ENCODE measurements around the gene ASIC2.

The ASIC2 gene

DNA sequence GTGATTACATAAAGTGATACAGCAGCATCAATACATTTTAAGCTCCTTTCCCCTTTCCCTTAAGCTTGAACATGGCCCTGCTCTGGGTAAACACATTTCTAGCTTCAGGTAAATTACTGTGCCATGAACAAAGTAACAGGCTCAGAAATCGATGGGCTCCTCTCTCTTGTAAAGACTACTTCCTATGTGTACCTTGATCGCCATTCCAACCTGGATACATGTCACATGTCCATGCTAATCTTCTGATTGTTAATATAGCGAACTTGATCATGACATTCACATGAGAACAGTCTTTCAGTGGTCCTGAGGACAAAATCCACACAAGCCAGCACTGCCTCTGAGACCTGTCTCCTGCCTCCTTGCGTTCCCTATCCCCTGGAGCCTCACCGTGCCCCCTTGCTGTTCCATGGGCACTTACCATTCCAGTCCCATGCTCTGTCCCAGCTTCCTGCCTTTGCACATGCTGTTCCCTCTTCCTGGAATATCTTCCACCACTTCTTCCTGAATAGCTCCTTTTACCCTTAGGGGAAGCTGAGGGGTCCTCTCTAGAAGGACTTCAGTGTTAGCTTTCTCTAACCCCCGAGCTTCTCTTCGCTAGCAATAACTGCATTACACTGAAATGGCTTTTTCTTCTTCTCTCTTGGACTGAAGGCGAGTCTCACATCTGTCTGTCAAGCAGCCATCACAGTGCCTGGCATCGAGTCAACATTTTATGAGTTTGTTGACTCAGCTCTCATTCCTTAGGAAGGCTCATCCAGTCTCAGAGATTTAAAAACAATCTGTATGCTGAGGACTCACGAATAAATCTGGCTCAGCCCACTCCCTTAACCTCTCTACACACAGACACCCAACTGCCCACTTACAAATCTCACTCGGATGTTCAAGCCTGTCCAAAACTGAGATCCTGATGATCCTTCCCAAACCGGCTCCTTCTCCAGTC is 93.3 kb downstream of the ASIC2 start:
- no peak overlapping the region for H3K27ac ChIP-seq
- TF ChIP-seq, protein P1, sequence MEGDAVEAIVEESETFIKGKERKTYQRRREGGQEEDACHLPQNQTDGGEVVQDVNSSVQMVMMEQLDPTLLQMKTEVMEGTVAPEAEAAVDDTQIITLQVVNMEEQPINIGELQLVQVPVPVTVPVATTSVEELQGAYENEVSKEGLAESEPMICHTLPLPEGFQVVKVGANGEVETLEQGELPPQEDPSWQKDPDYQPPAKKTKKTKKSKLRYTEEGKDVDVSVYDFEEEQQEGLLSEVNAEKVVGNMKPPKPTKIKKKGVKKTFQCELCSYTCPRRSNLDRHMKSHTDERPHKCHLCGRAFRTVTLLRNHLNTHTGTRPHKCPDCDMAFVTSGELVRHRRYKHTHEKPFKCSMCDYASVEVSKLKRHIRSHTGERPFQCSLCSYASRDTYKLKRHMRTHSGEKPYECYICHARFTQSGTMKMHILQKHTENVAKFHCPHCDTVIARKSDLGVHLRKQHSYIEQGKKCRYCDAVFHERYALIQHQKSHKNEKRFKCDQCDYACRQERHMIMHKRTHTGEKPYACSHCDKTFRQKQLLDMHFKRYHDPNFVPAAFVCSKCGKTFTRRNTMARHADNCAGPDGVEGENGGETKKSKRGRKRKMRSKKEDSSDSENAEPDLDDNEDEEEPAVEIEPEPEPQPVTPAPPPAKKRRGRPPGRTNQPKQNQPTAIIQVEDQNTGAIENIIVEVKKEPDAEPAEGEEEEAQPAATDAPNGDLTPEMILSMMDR (IDR thresholded peaks at IDR 0.05) = no peak
- no peak for TF ChIP-seq ZFX (IDR thresholded peaks at IDR 0.05; ENCODE audit: borderline replicate concordance)

- TF ChIP-seq ZFX (IDR thresholded peaks at IDR 0.05; ENCODE audit: borderline replicate concordance) = no peak
- TF ChIP-seq, protein P1 (IDR thresholded peaks at IDR 0.05) = no peak
- H3K27ac ChIP-seq = no peak overlapping the region
Observed at GRCh38 chr17:33198954-33199353, 94.1 kb downstream of the ASIC2 start.

DNA sequence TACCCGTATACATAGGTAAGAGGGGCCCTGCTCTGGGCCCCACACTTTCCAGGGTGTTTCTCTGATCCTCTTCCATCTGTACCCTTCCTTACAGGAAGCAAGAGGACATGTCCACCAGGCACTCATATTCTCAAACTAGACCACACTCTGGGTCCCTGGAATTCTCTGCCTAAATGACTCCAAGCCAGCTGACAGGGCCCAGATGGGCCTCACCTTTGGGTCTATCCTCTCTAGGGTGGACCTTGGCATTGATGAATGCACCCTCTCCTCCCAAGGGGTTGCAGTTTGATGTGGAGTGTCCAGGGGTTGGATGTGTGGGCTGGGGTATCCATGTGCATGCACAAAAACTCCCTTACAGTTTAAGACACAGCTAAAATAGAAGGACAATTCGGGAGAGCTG is 95.8 kb downstream of the ASIC2 start:
- TF ChIP-seq, protein P1 (IDR thresholded peaks at IDR 0.05) = no peak
- no peak for TF ChIP-seq ZFX (IDR thresholded peaks at IDR 0.05; ENCODE audit: borderline replicate concordance)
- no peak overlapping the region for H3K27ac ChIP-seq

- H3K27ac ChIP-seq = no peak overlapping the region
- no peak for TF ChIP-seq ZFX (IDR thresholded peaks at IDR 0.05; ENCODE audit: borderline replicate concordance)
- TF ChIP-seq, protein P1 (IDR thresholded peaks at IDR 0.05) = no peak
Observed at GRCh38 chr17:33196883-33197282, 96.2 kb downstream of the ASIC2 start.

DNA sequence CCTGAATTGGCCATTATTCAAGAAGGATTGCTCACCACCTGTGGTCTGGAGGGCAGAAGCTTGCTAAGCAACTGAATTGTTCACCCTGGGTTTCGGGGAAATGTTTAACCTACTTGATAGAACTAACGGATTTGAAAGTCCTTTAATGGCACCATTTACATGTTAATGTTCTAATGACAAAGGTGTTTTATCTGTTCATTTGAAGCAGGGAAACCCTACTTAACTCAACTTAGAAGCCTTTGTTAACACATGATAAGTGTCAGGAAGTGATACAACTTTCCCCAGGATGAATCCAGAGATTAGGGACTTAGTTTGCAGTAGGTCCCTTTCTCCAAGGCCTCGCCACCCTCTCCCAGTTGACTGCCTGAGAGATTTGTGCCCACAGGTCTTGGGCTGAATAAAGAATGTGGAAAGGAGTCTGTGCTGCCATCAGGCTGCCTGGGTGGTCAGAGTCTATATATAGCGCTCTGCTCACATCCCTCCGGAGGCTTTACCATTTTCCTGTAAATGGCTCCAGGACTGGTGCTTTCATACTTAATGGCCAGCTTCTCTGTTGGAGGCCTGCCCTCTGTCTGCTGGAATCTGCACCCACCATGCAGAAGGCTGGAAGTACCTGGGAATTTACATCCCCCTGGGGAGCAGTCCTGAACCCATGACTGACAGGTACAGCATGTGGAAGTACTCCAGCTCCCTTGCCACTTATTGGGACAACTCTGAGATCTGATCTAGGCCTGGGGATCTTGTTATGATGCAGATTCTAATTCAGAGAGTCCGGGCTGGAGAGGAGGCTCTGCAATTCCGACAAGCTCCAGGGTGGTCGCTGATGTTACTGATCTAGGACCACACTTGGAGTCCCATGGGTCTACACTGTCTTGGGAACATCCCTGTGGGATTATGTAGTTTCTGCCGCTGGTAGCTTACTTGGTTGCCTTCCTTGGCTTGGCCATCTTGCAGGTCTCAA is 99.9 kb downstream of the ASIC2 start:
- no peak overlapping the region for H3K27ac ChIP-seq
- TF ChIP-seq, protein P1 (IDR thresholded peaks at IDR 0.05) = no peak
- TF ChIP-seq ZFX (IDR thresholded peaks at IDR 0.05; ENCODE audit: borderline replicate concordance) = no peak

GRCh38 chr17:33183487-33184026 is 109.5 kb downstream of the ASIC2 start:
- TF ChIP-seq, protein P1 (IDR thresholded peaks at IDR 0.05) = no peak
- no peak for TF ChIP-seq ZFX (IDR thresholded peaks at IDR 0.05; ENCODE audit: borderline replicate concordance)
- no peak overlapping the region for H3K27ac ChIP-seq
